ENCODE data around the gene GLRA2. TPM values are rescaled to one million over a fixed set of nuclear protein-coding genes. Genes with fewer than 3 reads are reported as not detected.
A peak's percentile ranks its signal among the peaks of the same experiment; 100 is the strongest.

Gene GLRA2
- total and polyA plus RNA-seq, 8 donors = 0.05 TPM; not detected in 7

- Histone ChIP-seq H3K27me3 (no peaks in the 10 kb centered on the region), H3K4me3 (no peak overlapping the region), H3K9me3 (no peaks in the 10 kb centered on the region), H3K27ac (no peak overlapping the region), H3K36me3 (no peaks in the 10 kb centered on the region), H3K4me1 (no peaks in the 10 kb centered on the region)
- intact Hi-C loops (cut with DNase I) = no loop called here
- WGBS, 2 donors = 37 to 69% methylated on average over 5 of the region's 5 CpGs
- DNase-seq = no peak
- FAIRE-seq = peak; percentile 39
- TF ChIP-seq, protein P1, sequence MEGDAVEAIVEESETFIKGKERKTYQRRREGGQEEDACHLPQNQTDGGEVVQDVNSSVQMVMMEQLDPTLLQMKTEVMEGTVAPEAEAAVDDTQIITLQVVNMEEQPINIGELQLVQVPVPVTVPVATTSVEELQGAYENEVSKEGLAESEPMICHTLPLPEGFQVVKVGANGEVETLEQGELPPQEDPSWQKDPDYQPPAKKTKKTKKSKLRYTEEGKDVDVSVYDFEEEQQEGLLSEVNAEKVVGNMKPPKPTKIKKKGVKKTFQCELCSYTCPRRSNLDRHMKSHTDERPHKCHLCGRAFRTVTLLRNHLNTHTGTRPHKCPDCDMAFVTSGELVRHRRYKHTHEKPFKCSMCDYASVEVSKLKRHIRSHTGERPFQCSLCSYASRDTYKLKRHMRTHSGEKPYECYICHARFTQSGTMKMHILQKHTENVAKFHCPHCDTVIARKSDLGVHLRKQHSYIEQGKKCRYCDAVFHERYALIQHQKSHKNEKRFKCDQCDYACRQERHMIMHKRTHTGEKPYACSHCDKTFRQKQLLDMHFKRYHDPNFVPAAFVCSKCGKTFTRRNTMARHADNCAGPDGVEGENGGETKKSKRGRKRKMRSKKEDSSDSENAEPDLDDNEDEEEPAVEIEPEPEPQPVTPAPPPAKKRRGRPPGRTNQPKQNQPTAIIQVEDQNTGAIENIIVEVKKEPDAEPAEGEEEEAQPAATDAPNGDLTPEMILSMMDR (IDR thresholded peaks at IDR 0.05) = no peak
- no peak for ATAC-seq
Measured at GRCh38 chrX:14501327-14501726, 28.0 kb upstream of the GLRA2 start.

- Histone ChIP-seq H3K27me3 (no peaks in the 10 kb centered on the region), H3K4me3 (no peak overlapping the region), H3K4me1 (no peaks in the 10 kb centered on the region), H3K9me3 (no peaks in the 10 kb centered on the region), H3K36me3 (no peaks in the 10 kb centered on the region), H3K27ac (no peak overlapping the region)
- no peak for FAIRE-seq
- 22 to 54% methylated on average over 1 of the region's 1 CpG for WGBS, 2 donors
- DNase-seq = no peak
- intact Hi-C loops (cut with DNase I) = no loop called here
- ATAC-seq = peak in 1 of 4 donors; percentile 18
- TF ChIP-seq, protein P1 (IDR thresholded peaks at IDR 0.05) = no peak
Measured at GRCh38 chrX:14504960-14505538, 24.3 kb upstream of the GLRA2 start.

GRCh38 chrX:14505648-14506047 is 23.7 kb upstream of the GLRA2 start:
- TF ChIP-seq, protein P1 (IDR thresholded peaks at IDR 0.05) = no peak
- H3K4me3 ChIP-seq = no peak overlapping the region
- H3K36me3 ChIP-seq = no peaks in the 10 kb centered on the region
- DNase-seq = no peak
- FAIRE-seq = no peak
- no peak overlapping the region for H3K27ac ChIP-seq
- H3K27me3 ChIP-seq = no peaks in the 10 kb centered on the region
- WGBS, 2 donors = 69 to 73% methylated on average over 1 of the region's 1 CpG
- no peaks in the 10 kb centered on the region for H3K4me1 ChIP-seq
- no peak for ATAC-seq
- intact Hi-C loops (cut with DNase I) = no loop called here
- no peaks in the 10 kb centered on the region for H3K9me3 ChIP-seq

DNA sequence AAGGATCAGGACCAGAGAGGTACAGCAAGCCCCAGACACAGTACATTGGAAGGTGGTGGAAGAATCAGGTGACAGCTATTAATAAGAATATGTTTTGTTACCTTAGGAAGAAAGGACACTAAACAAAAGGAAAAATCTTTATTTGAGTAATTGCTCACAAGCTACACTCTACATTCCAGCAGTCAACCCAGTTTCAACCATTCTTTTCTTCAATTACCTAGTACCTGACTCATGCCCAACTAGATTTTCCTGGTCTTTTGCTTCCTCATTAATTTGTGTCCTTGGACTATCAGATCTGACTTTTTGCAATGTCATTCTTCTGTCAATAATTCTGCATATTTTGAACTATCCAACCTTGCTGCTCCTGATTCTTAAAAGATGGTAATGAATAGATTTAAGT is 22.5 kb upstream of the GLRA2 start:
- TF ChIP-seq, protein P1 (IDR thresholded peaks at IDR 0.05) = no peak
- H3K27ac ChIP-seq = no peak overlapping the region
- ATAC-seq (no peak), DNase-seq (no peak), FAIRE-seq (peak; percentile 65)
- H3K9me3 ChIP-seq = no peaks in the 10 kb centered on the region
- H3K36me3 ChIP-seq = no peaks in the 10 kb centered on the region
- H3K27me3 ChIP-seq = peaks cover 0 to 3% (median 0%) of the 10 kb centered on the region in 4 donors
- H3K4me1 ChIP-seq = no peaks in the 10 kb centered on the region
- no peak overlapping the region for H3K4me3 ChIP-seq
- intact Hi-C loops (cut with DNase I) = no loop called here

- peaks cover 0 to 6% (median 0%) of the 10 kb centered on the region in 4 donors for H3K27me3 ChIP-seq
- FAIRE-seq (no peak), ATAC-seq (peak in 2 of 4 donors; percentile 29 to 44)
Measured at GRCh38 chrX:14508025-14508690, 21.2 kb upstream of the GLRA2 start.

More at GRCh38 chrX:14508025-14508690, 21.2 kb upstream of the GLRA2 start:
- Histone ChIP-seq H3K4me3 (no peak overlapping the region), H3K9me3 (no peaks in the 10 kb centered on the region), H3K27ac (peak overlapping the region in 1 of 4 donors; percentile 24), H3K36me3 (no peaks in the 10 kb centered on the region), H3K4me1 (no peaks in the 10 kb centered on the region)
- WGBS, 2 donors = 28 to 30% methylated on average over 3 of the region's 3 CpGs
- intact Hi-C loops (cut with DNase I) = no loop called here
- TF ChIP-seq, protein P1 (IDR thresholded peaks at IDR 0.05) = no peak
- no peak for DNase-seq
